ENCODE data around the gene SEC61A2. TPM values are rescaled to one million over a fixed set of nuclear protein-coding genes. Genes with fewer than 3 reads are reported as not detected.
"Not testable (repeated sequence)": the region's sequence is repeated elsewhere in the genome, so short reads cannot be mapped to it uniquely, and the experiment has no call there.

SEC61A2 gene
- total and polyA plus RNA-seq, 7 donors = 0.69 to 11.1 (median 7.5) TPM

DNA sequence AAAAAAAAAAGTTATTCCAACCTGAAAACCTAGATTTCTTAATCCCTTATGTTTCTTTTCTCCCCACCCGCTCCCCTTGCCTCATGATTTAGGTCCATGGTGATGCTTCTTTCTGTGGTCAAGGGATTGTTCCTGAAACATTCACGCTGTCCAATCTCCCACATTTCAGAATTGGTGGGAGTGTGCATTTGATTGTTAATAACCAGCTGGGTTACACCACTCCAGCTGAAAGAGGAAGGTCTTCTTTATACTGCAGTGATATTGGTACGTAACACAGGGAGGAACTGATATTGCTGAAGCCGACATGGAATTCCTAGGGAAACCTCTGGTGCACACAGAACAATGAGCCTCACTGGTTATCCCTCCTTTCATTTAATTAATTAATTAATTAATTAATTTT lies 38.1 kb upstream of the SEC61A2 start:
- TF ChIP-seq POLR2A (IDR thresholded peaks at IDR 0.05) (no peak), POLR2AphosphoS5 (IDR thresholded peaks at IDR 0.05) (no peak), EP300 (IDR thresholded peaks at IDR 0.05) (no peak)
- WGBS, 2 donors = 93 to 98% methylated on average over 4 of the region's 4 CpGs
- intact Hi-C loops (cut with DNase I) = no loop called here
- no peaks in the 10 kb centered on the region for H3K9me3 ChIP-seq
- H3K36me3 ChIP-seq = peaks cover 15 to 89% (median 24%) of the 10 kb centered on the region in 4 donors
- DNase-seq = no peak
- no peak overlapping the region for H3K4me3 ChIP-seq
- H3K27me3 ChIP-seq = no peaks in the 10 kb centered on the region
- H3K4me1 ChIP-seq = no peaks in the 10 kb centered on the region
- no peak overlapping the region for H3K27ac ChIP-seq

DNA sequence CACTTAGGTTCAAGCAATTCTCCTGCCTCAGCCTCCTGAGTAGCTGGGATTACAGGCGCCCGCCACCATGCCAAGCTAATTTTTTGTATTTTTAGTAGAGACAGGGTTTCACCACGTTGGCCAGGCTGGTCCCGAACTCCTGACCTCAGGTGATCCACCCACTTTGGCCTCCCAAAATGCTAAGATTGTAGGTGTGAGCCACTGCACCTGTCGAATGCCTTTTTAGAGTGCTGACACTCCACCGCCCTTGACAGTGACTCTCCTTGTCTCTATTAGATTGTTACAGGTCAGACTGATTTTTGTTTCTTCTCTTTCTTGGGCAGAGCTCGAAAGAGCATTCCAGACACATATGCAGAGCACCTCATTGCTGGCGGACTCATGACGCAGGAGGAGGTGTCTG lies 32.1 kb upstream of the SEC61A2 start:
- DNase-seq; intact Hi-C loops (cut with DNase I); H3K4me3 ChIP-seq; H3K27ac ChIP-seq; H3K27me3 ChIP-seq; H3K4me1 ChIP-seq; H3K9me3 ChIP-seq: not testable (repeated sequence)
- 47 to 83% methylated on average over 9 of the region's 9 CpGs for WGBS, 2 donors
- peaks cover 15 to 79% (median 22%) of the 10 kb centered on the region in 4 donors for H3K36me3 ChIP-seq

DNA sequence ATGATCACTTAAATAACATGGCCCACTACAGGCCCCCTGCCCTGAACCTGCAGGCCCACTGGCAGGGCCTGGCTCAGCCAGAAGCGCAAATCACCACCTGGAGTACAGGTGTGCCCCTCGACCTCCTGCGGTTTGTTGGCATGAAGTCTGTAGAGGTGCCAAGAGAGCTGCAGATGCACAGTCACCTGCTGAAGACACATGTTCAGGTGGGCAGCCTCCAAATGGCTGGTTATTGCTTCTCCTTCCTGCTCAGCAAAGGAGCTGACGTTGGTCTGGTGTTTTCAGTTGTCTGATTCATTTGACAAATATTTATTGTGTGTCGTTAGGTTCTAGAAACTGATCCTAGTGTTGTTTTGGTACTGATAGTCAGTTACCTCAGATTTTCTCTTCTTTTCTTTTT lies 31.7 kb upstream of the SEC61A2 start:
- WGBS, 2 donors = 26 to 68% methylated on average over 5 of the region's 5 CpGs
- Histone ChIP-seq H3K4me1 (no peaks in the 10 kb centered on the region), H3K27me3 (no peaks in the 10 kb centered on the region), H3K27ac (no peak overlapping the region), H3K9me3 (no peaks in the 10 kb centered on the region), H3K36me3 (peaks cover 15 to 79% (median 23%) of the 10 kb centered on the region in 4 donors), H3K4me3 (no peak overlapping the region)
- TF ChIP-seq POLR2A (IDR thresholded peaks at IDR 0.05) = no peak
- TF ChIP-seq EP300 (IDR thresholded peaks at IDR 0.05) = no peak
- no peak for TF ChIP-seq POLR2AphosphoS5 (IDR thresholded peaks at IDR 0.05)
- TF ChIP-seq, protein P1, sequence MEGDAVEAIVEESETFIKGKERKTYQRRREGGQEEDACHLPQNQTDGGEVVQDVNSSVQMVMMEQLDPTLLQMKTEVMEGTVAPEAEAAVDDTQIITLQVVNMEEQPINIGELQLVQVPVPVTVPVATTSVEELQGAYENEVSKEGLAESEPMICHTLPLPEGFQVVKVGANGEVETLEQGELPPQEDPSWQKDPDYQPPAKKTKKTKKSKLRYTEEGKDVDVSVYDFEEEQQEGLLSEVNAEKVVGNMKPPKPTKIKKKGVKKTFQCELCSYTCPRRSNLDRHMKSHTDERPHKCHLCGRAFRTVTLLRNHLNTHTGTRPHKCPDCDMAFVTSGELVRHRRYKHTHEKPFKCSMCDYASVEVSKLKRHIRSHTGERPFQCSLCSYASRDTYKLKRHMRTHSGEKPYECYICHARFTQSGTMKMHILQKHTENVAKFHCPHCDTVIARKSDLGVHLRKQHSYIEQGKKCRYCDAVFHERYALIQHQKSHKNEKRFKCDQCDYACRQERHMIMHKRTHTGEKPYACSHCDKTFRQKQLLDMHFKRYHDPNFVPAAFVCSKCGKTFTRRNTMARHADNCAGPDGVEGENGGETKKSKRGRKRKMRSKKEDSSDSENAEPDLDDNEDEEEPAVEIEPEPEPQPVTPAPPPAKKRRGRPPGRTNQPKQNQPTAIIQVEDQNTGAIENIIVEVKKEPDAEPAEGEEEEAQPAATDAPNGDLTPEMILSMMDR (IDR thresholded peaks at IDR 0.05) = no peak
- no peak for DNase-seq
- intact Hi-C loops (cut with DNase I) = no loop called here

DNA sequence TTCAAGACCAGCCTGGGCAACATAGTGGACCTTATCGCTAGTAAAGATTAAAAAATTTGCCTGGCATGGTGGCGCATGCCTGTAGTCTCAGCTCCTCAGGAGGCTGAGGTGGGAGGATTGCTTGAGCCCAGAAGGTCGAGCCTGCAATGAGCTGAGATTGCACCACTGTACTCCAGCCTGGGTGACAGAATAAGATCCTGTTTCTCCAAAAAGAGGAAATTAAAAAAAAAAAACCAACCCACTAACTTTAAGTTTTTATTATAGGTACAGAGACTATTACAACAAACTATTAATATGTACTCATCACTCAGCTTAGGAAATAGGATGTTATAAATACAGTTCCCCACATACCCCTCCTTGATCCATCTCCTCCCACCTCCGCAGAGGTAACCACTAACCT lies 30.5 kb upstream of the SEC61A2 start:
- 87 to 97% methylated on average over 4 of the region's 4 CpGs for WGBS, 2 donors

DNA sequence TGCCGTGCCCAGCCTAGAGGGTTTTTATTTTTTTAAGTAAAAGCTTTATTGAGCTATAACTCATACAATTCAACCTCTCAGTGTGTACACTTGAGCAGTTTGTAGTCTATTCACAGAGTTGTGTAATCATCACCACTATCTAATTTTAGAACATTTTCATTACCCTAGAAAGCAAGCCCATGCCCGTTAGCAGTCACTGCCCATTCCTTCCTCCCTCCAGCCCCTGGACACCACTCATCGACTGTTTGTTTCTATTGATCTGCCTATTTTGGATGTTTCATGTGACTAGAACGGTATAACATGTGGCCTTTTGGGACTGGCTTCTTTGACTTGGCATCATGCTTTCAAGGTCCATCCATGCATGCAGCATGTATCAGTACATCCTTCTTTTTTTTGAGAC lies 25.7 kb upstream of the SEC61A2 start:
- Histone ChIP-seq H3K4me1 (no peaks in the 10 kb centered on the region), H3K9me3 (no peaks in the 10 kb centered on the region), H3K27me3 (no peaks in the 10 kb centered on the region), H3K27ac (no peak overlapping the region), H3K4me3 (no peak overlapping the region), H3K36me3 (peaks cover 24 to 91% (median 41%) of the 10 kb centered on the region in 4 donors)
- TF ChIP-seq, protein P1 (IDR thresholded peaks at IDR 0.05) = no peak
- TF ChIP-seq EP300 (IDR thresholded peaks at IDR 0.05) (no peak), POLR2AphosphoS5 (IDR thresholded peaks at IDR 0.05) (no peak), POLR2A (IDR thresholded peaks at IDR 0.05) (no peak)
- no peak for DNase-seq
- intact Hi-C loops (cut with DNase I) = no loop called here
- WGBS, 2 donors = 84% methylated on average over 4 of the region's 4 CpGs

More for the DNA sequence above, 30.5 kb upstream of the SEC61A2 start:
- Histone ChIP-seq H3K4me3 (no peak overlapping the region), H3K4me1 (no peaks in the 10 kb centered on the region), H3K36me3 (peaks cover 17 to 79% (median 31%) of the 10 kb centered on the region in 4 donors), H3K27me3 (no peaks in the 10 kb centered on the region), H3K9me3 (no peaks in the 10 kb centered on the region), H3K27ac (no peak overlapping the region)
- TF ChIP-seq POLR2A (IDR thresholded peaks at IDR 0.05) = no peak
- no peak for TF ChIP-seq EP300 (IDR thresholded peaks at IDR 0.05)
- no peak for TF ChIP-seq POLR2AphosphoS5 (IDR thresholded peaks at IDR 0.05)
- TF ChIP-seq, protein P1 (IDR thresholded peaks at IDR 0.05) = no peak
- DNase-seq = no peak
- intact Hi-C loops (cut with DNase I) = no loop called here

DNA sequence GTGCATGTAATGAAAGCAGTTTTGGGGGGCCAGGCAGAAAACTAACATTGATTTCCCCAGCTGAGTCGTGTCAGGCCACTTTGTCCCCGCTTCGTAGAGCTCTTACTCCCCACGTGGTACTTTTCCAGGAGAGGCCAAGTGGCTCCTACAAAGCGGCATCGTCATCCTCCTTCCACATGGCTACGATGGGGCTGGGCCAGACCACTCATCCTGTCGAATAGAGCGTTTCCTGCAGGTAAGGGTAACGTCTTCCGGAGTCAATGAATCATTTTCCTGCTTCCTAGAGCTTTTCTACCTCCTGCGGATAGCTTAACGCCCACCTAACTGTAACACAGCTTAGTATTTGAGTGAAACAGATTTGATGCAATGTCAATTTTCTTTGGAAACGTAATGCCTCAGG lies 21.7 kb upstream of the SEC61A2 start:
- 87 to 93% methylated on average over 14 of the region's 14 CpGs for WGBS, 2 donors
- intact Hi-C loops (cut with DNase I) = no loop called here
- H3K4me1 ChIP-seq = no peaks in the 10 kb centered on the region
- no peak overlapping the region for H3K27ac ChIP-seq
- H3K36me3 ChIP-seq = peaks cover 16 to 95% (median 43%) of the 10 kb centered on the region in 4 donors
- H3K9me3 ChIP-seq = no peaks in the 10 kb centered on the region
- no peak for DNase-seq
- H3K27me3 ChIP-seq = no peaks in the 10 kb centered on the region
- TF ChIP-seq POLR2AphosphoS5 (IDR thresholded peaks at IDR 0.05) = no peak
- TF ChIP-seq, protein P1 (IDR thresholded peaks at IDR 0.05) = no peak
- TF ChIP-seq POLR2A (IDR thresholded peaks at IDR 0.05) = no peak
- H3K4me3 ChIP-seq = no peak overlapping the region

All from sigmoid colon (tissue), 7 donors.